ENCODE data around the gene AKAP11.

AKAP11 gene

GRCh38 chr13:42345367-42345766, 73.4 kb downstream of the AKAP11 start:
- DNase-seq = no peak

GRCh38 chr13:42348576-42348975, 76.6 kb downstream of the AKAP11 start:
- DNase-seq = no peak

GRCh38 chr13:42350141-42350540, 78.2 kb downstream of the AKAP11 start:
- no peak for DNase-seq

- DNase-seq = peak; percentile 39
These were observed 82.5 kb downstream of the AKAP11 start for GRCh38 chr13:42354241-42355091.

DNA sequence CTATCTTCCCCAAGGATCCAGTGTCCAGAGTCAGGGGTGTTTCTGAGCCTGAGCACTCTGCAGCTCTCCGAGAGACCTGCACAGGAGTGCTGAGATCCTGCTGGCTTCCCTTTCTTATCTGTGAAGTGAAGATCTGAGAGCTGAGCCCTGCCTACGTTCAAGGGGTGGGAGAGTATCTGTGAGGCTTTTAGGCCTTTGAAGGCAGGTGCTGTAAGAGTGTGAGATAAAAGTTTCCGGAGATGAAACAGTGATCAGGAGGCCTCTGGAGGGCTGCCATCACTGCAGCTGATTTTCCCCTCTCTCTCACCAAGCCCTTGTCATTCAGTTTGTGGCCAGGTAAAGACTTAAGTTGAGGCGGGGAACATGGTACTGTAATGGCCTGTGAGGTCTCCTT, 83.1 kb downstream of the AKAP11 start:
- DNase-seq = no peak

- DNase-seq = no peak
These were observed 83.7 kb downstream of the AKAP11 start for GRCh38 chr13:42355491-42356183.

DNA sequence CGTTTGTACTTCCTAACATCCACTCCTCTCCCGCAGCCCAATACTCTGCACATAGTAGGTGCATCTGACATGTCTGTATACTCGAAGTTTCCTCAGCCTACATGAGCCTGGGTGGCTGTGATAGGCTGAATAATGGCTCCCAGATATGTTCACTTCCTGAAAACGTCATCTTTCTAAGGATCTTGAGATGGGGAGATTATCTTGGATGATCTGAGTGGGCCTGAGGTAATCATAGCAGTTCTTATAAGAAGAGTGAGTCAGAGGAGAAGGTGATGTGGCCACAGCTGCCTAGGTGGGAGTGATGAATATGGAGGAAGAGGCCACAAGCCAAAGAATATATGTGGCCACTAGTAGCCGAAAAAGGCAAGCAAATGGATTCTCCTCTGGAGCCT, 84.2 kb downstream of the AKAP11 start:
- no peak for DNase-seq

GRCh38 chr13:42360046-42360574, 88.2 kb downstream of the AKAP11 start:
- no peak for DNase-seq

GRCh38 chr13:42361701-42362100, 89.7 kb downstream of the AKAP11 start:
- DNase-seq = no peak

DNA sequence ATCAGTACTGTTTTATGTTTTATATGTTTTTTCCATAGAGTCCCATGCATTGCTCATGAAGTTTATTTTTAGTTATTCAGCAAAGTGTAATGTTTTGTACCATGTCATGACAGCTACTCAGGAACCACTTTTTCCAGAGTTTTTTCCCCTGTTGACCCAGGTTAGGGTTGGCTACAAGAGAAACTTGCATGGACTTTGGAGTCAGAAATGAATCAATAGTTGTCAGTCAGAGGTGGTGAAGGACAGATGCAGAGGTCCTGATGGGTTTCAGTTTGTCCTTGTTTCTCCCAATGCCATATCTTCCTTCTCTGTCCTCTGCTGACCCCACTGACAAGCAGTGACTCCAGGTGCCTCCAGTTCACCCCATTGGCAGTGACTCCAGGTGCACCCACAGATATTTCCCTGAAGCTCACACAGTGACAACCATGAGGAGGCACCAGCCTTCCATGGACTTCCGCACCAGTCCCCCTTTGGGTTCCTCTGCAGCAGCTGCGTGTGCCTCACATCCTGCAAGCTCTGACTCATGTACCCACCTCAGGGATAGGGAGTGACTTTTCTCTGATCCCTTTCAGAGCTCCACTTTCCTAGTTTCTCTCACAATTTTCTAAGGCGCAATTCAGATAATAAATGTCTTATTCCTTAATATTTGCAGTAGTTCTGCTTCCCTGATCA, 92.1 kb downstream of the AKAP11 start:
- peak; percentile 44 for DNase-seq

DNA sequence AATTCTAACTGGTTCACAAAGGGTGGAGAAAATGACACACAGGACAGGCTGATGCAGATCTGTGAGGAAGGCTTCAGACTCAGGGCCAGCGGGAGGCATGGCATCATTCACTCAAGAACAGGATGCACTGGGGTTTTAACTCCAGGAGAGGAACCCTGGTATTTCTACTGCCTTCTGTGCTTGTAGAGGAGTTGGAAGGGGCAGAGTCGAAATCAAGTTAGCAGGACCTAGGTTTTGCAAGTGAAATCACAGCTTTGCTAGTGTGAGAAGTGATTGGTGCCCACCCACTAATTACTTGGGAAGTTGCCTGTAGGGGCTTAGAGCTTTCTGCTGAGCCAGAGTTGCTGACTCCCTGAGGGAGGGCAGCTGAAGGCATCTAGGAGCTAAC, 92.7 kb downstream of the AKAP11 start:
- peak; percentile 11 for DNase-seq

GRCh38 chr13:42367831-42368230, 95.9 kb downstream of the AKAP11 start:
- DNase-seq = no peak

GRCh38 chr13:42369071-42369797, 97.3 kb downstream of the AKAP11 start:
- DNase-seq = no peak

- DNase-seq = no peak
These were observed 98.3 kb downstream of the AKAP11 start for GRCh38 chr13:42370229-42370628.
